DMS53 treated with DMSO at 0.1 percent for 48 hours (cell line): ENCODE results near the gene TMEM150C.
"Not testable (repeated sequence)": the region's sequence is repeated elsewhere in the genome, so short reads cannot be mapped to it uniquely, and the experiment has no call there.

Experiments used
- DNase-seq: peaks from one replicate; lab custom pipeline; 2025; ENCODE audit not compliant: unreplicated experiment; lab: John Stamatoyannopoulos, UW

The TMEM150C gene

DNA sequence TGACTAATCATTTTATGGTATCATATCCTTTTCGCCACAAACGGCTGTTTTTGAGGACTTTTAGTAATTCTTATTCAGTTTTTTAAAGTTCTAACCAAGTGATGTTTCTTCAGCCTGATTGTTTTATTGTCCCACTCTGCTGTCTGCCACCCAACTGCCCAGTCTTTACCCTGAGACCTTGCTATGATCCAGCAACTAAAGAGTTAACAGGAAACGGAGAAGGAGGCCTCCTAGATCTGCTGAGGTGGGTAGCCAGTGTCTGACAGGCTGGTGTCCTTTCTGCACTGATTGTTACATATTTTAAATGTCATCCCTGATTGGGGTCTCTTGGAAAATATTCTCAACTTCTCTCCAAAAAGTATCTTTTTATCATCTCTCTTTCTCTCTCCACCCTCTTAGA lies 7.9 kb upstream of the TMEM150C start:
- no peak for DNase-seq

- DNase-seq: no peak
Measured at GRCh38 chr4:82569076-82569475, 7.3 kb upstream of the TMEM150C start.

DNA sequence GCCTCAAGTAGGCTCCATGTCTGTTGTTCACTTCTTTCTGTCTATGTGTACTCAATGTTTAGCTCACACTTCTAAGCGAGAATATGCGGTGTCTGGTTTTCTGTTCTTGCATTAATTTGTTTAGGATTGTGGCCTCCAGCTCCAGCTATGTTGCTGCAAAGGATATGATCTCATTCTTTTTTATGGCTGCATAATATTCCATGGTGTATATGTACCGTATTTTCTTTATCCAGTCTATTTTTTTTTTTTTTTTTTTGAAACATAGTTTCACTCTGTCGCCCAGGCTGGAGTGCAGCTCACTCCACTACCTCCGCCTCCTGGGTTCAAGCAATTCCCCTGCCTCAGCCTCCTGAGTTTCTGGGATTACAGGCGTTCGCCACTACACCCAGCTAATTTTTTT lies 5.7 kb upstream of the TMEM150C start:
- DNase-seq: no peak

- DNase-seq: no peak
Measured at GRCh38 chr4:82562564-82562854, 721 bp upstream of the TMEM150C start.

- no peak for DNase-seq
Measured at GRCh38 chr4:82560853-82561785, 669 bp downstream of the TMEM150C start.

DNA sequence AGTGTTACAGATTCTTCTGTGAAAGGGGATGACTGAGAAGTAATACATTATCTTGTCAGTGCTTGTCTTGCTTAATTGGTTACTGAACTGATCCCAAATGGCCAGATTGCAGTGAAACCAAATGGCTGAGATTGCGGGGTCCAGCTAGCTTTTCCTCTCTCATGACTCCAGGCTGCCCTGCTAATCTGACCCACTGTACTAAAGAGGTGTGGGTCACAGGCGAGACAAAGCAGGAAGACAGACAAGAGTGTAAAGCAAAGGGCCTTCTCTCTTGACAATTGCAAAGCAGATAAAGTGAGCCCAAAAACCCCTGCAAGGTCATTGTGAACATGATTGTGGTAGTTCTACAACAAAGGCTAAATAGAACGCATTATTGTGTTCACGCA lies 2.1 kb downstream of the TMEM150C start:
- no peak for DNase-seq

DNA sequence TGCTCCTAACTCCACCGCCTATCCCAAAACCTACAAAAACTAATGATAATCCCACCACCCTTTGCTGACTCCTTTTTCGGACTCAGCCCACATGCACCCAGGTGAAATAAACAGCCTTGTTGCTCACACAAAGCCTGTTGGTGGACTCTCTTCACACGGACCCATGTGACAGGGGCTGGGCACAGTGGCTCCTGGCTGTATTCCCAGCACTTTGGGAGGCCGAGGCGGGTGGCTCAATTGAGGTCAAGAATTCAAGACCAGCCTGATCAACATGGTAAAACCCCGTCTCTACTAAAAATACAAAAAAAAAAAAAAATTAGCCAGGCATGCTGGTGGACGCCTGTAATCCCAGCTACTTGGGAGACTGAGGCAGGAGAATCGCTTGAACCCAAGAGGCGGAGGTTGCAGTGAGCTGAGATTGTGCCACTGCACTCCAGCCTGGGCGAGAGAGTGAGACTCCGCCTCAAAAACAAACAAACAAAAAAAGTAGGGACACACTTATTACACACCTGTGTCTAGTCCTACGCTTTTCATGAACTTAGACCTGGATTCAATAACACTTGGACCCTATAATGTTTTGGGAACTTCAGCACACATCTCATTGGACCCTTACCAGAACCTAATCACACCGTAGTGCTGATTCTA lies 2.6 kb downstream of the TMEM150C start:
- DNase-seq: not testable (repeated sequence)

GRCh38 chr4:82555276-82555675 lies 6.5 kb downstream of the TMEM150C start:
- no peak for DNase-seq

GRCh38 chr4:82553020-82553419 lies 8.8 kb downstream of the TMEM150C start:
- no peak for DNase-seq

- DNase-seq: no peak
Measured at GRCh38 chr4:82551734-82552133, 10.1 kb downstream of the TMEM150C start.

GRCh38 chr4:82547850-82548249 lies 13.9 kb downstream of the TMEM150C start:
- DNase-seq: not testable (repeated sequence)

DNA sequence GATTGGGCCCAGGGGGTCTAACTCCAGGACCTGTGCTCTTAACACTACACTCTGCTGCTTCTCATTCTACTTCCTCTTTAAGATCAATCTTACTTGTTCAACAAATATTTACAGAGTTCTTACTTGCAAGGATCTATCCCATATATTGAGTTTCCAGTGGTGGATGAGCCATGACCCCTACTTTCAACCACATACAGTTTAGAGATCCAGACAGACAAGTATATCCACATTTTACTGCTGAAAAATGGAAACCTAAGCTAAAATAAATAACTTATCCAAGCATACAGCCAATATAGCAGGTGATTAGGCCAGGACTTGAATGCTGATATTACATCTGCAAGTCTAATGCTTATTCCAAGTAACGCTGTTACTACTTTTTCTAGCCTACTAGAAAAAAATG lies 18.7 kb downstream of the TMEM150C start:
- peak; percentile 38 for DNase-seq

- no peak for DNase-seq
Measured at GRCh38 chr4:82542642-82543041, 19.1 kb downstream of the TMEM150C start.

- no peak for DNase-seq
Measured at GRCh38 chr4:82529322-82529721, 32.5 kb downstream of the TMEM150C start.

GRCh38 chr4:82528868-82529267 lies 32.9 kb downstream of the TMEM150C start:
- DNase-seq: no peak

DNA sequence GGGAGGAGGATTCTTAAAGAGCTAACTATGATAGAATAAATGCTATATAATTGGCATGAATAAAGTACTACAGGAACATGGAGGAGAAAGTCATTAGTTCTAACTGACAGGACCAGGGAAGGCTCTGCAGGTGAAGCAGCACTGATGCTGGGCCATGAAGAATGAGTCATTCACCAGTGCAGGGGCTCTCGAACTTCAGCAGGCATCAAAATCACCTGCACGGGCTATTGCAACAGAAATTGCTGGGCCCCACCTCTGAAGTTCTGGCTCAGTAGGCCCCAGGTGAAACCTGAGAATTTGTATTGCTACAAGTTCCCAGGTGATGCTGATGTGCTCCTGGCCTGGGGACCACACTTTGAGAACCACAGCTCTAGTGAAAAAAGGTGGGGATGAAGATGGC lies 33.7 kb downstream of the TMEM150C start:
- no peak for DNase-seq

GRCh38 chr4:82525307-82525911 lies 36.4 kb downstream of the TMEM150C start:
- DNase-seq: no peak

DNA sequence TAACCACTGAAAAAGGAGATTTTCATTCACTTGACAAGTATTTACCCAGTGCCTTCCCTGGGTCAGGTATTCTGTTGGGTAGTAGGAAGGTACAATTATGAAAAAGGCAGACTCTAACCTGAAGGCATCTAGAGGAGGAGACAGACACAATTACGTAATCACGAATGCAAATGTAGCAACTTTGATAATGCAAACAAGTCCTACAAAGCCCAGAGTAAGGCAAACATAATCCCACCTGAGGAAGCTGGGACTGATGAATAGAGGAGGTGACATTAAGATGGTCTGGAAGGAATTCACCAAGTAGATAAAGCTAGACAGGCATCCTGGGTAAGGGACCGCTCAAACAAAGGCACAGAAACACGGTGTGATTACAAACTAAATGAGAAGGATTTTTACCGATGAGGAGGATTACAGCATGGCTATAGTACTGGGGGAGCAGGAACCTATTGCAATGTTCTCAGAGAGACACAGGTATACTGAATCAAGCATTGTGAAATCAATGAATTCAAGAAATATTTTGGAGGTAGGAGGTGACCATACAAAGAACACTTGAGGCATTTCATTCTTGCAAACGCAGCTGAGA lies 37.1 kb downstream of the TMEM150C start:
- DNase-seq: no peak

GRCh38 chr4:82523179-82523578 lies 38.6 kb downstream of the TMEM150C start:
- DNase-seq: no peak

GRCh38 chr4:82522472-82522871 lies 39.3 kb downstream of the TMEM150C start:
- no peak for DNase-seq

DNA sequence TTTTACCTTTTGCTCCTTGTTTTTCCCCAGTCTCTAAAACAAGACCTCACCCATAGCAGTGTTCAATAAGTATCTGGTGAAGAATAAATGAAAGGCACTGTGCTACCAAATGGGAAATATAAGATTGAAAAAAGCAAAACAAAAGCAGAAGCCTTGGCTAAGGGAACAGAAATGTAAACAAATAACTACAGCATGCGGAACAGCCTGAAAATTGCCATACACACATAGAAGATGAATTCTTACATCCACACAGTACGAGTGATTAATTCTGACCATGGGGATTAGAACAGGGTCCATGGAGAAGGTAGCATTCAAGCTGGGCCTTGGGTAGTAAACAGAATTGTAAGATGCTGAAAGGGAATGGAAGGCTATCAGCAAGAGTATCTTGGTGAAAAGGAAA lies 40.5 kb downstream of the TMEM150C start:
- DNase-seq: no peak

DNA sequence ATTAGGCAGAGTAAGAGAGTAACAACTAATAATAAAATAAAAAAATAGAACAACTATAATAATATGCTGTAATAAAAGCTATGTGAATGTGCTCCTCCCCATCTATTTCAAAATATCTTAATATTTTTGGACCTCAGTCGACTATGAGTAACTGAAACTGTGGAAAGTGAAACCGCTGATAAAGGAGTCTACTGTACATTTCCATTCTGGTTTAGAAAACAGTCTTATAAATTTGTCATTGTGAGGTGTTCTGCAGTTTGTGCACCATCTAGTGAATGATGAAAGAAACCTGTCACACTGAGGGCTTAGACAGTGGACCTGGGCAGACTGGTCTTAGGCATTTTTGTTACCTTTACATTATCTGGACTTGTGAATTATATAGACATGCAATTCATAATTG lies 42.0 kb downstream of the TMEM150C start:
- no peak for DNase-seq
